ENCODE data around the gene UQCRC2. TPM values are rescaled to one million over a fixed set of nuclear protein-coding genes. Genes with fewer than 3 reads are reported as not detected.

UQCRC2 gene
- total and polyA plus RNA-seq, 2 donors (not counting 1 experiment from before 2014, with no cell fraction given): 204 to 207 TPM

DNA sequence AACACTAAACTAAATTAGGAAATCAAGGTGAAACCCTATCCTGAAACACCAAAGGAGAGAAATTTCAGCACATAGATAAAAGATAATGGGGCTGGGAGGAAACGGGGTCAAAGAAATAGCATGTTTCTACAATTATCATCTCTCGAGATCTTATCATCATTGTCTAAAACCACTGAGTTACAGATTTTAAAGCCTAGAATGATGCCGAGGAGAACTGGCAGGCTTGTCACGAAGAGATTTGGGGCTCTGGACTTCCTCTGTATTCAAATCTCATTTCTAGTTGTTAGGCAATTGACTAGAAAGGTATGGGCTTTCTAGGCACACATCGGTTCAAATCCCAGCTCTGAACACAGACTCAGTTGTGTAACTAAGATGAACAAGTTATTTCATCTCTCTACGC is 38.5 kb downstream of the UQCRC2 start:
- no peaks in the 10 kb centered on the region for H3K79me2 ChIP-seq (ENCODE audit: control insufficient read depth, insufficient read depth, low read length)
- H3K9ac ChIP-seq (ENCODE audit: insufficient read depth, low read length): no peak overlapping the region
- no peak for TF ChIP-seq EZH2 (IDR thresholded peaks at IDR 0.05; ENCODE audit: low read length, missing control alignments)
- TF ChIP-seq, protein P1, sequence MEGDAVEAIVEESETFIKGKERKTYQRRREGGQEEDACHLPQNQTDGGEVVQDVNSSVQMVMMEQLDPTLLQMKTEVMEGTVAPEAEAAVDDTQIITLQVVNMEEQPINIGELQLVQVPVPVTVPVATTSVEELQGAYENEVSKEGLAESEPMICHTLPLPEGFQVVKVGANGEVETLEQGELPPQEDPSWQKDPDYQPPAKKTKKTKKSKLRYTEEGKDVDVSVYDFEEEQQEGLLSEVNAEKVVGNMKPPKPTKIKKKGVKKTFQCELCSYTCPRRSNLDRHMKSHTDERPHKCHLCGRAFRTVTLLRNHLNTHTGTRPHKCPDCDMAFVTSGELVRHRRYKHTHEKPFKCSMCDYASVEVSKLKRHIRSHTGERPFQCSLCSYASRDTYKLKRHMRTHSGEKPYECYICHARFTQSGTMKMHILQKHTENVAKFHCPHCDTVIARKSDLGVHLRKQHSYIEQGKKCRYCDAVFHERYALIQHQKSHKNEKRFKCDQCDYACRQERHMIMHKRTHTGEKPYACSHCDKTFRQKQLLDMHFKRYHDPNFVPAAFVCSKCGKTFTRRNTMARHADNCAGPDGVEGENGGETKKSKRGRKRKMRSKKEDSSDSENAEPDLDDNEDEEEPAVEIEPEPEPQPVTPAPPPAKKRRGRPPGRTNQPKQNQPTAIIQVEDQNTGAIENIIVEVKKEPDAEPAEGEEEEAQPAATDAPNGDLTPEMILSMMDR (conservative IDR thresholded peaks at IDR 0.05 in 1 of 2, IDR thresholded peaks at IDR 0.05 in 1 of 2; ENCODE audit: low read depth in 1 of 2, low read length in 2 of 2): no peak
- no peaks in the 10 kb centered on the region for H3K9me3 ChIP-seq (ENCODE audit: control insufficient read depth, insufficient read depth, low read depth, low read length)
- H3K4me2 ChIP-seq (ENCODE audit: extremely low read depth, insufficient read depth, low read length): no peak overlapping the region
- no peaks in the 10 kb centered on the region for H4K20me1 ChIP-seq (ENCODE audit: control insufficient read depth, extremely low read depth, insufficient read depth, low read length)
- H3K4me3 ChIP-seq (replicated peaks in 1 of 4; ENCODE audit: control extremely low read depth in 1 of 4, insufficient read depth in 1 of 4, low read depth in 3 of 4, low read length in 4 of 4): no peak overlapping the region
- H3K4me1 ChIP-seq (ENCODE audit: control insufficient read depth, extremely low read depth, insufficient read depth, low read length): peaks cover 3% of the 10 kb centered on the region
- H2AFZ ChIP-seq (ENCODE audit: low read length): no peak overlapping the region
- H3K27ac ChIP-seq (ENCODE audit: insufficient read depth, low read length): no peak overlapping the region
- H3K36me3 ChIP-seq (ENCODE audit: control insufficient read depth, insufficient read depth, low read length): no peaks in the 10 kb centered on the region
- no peak for DNase-seq (ENCODE audit: low read depth in 2 of 2)
- no peaks in the 10 kb centered on the region for H3K27me3 ChIP-seq (ENCODE audit: control insufficient read depth, insufficient read depth, low read length)

DNA sequence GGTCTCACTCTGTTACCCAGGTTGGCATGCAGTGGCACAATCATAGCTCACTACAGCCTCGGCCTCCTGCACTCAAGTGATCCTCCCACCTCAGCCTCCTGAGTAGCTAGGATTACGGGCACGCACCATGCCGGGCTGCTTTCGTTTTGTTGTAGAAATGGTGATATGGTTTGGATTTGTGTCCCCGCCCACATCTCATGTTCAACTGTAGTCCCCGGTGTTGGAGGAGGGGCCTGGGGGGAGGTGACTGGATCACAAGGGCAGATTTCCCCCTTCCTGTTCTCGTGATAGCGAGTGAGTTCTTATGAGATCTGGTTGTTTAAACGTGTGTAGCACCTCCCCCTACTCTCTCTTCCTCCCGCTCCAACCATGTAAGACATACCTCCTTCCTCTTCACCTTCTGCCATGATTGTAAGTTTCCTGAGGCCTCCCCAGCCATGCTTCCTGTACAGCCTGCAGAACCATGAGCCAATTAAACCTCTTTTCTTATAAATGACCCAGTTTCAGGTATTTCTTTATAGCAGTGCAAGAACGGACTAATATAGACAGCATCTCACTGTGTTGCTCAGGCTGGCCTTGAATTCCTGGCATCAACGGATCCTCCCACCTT is 41.8 kb downstream of the UQCRC2 start:
- H3K27me3 ChIP-seq (ENCODE audit: control insufficient read depth, insufficient read depth, low read length): no peaks in the 10 kb centered on the region
- no peaks in the 10 kb centered on the region for H3K9me3 ChIP-seq (ENCODE audit: control insufficient read depth, insufficient read depth, low read depth, low read length)
- no peak for TF ChIP-seq EZH2 (IDR thresholded peaks at IDR 0.05; ENCODE audit: low read length, missing control alignments)
- TF ChIP-seq, protein P1 (conservative IDR thresholded peaks at IDR 0.05 in 1 of 2, IDR thresholded peaks at IDR 0.05 in 1 of 2; ENCODE audit: low read depth in 1 of 2, low read length in 2 of 2): no peak
- no peaks in the 10 kb centered on the region for H3K36me3 ChIP-seq (ENCODE audit: control insufficient read depth, insufficient read depth, low read length)
- H4K20me1 ChIP-seq (ENCODE audit: control insufficient read depth, extremely low read depth, insufficient read depth, low read length): no peaks in the 10 kb centered on the region
- no peak overlapping the region for H3K4me2 ChIP-seq (ENCODE audit: extremely low read depth, insufficient read depth, low read length)
- H2AFZ ChIP-seq (ENCODE audit: low read length): no peak overlapping the region
- DNase-seq (ENCODE audit: low read depth in 2 of 2): no peak
- no peaks in the 10 kb centered on the region for H3K4me1 ChIP-seq (ENCODE audit: control insufficient read depth, extremely low read depth, insufficient read depth, low read length)
- no peak overlapping the region for H3K4me3 ChIP-seq (replicated peaks in 1 of 4; ENCODE audit: control extremely low read depth in 1 of 4, insufficient read depth in 1 of 4, low read depth in 3 of 4, low read length in 4 of 4)
- H3K27ac ChIP-seq (ENCODE audit: insufficient read depth, low read length): no peak overlapping the region
- H3K79me2 ChIP-seq (ENCODE audit: control insufficient read depth, insufficient read depth, low read length): no peaks in the 10 kb centered on the region
- H3K9ac ChIP-seq (ENCODE audit: insufficient read depth, low read length): no peak overlapping the region

DNA sequence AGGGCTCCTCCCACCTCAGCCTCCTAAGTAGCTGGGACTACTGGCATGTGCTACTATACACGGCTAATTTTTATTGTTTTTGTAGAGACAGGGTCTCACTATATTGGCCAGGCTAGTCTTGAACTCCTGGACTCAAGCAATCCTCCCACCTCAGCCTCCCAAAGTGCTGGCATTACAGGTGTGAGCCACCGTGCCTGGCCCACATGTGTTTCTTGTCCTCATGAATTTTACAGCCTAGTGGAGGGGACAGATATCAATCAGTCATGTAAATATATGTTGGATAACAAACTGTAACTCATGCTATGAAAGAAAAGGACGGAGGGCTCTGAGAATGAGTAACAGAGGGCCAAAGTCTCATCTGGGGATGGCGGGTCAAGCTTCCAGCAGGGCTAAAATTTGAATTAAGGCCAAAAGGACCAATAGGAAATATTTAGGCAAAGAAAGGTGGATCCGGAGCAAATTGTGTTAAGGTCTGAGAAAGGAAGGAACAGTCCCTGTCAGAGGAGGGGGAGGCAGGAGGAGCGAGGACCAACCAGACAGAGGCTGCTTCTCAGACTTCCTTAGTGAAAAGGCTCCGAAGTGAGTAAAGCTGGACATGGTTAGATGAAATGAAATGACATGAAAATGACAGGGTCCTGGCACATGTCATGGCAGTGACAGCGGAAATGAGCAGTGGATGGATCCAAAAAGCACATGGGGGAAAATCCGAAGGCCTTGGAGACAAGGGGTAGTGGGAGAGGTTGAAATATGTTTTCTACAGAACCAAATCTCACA is 43.9 kb downstream of the UQCRC2 start:
- Histone ChIP-seq H3K4me1 (ENCODE audit: control insufficient read depth, extremely low read depth, insufficient read depth, low read length) (peaks cover 5% of the 10 kb centered on the region), H4K20me1 (ENCODE audit: control insufficient read depth, extremely low read depth, insufficient read depth, low read length) (no peaks in the 10 kb centered on the region), H3K9ac (ENCODE audit: insufficient read depth, low read length) (no peak overlapping the region), H2AFZ (ENCODE audit: low read length) (no peak overlapping the region), H3K36me3 (ENCODE audit: control insufficient read depth, insufficient read depth, low read length) (no peaks in the 10 kb centered on the region), H3K9me3 (ENCODE audit: control insufficient read depth, insufficient read depth, low read depth, low read length) (no peaks in the 10 kb centered on the region), H3K27ac (ENCODE audit: insufficient read depth, low read length) (no peak overlapping the region), H3K4me3 (replicated peaks in 1 of 4; ENCODE audit: control extremely low read depth in 1 of 4, insufficient read depth in 1 of 4, low read depth in 3 of 4, low read length in 4 of 4) (no peak overlapping the region), H3K27me3 (ENCODE audit: control insufficient read depth, insufficient read depth, low read length) (no peaks in the 10 kb centered on the region), H3K4me2 (ENCODE audit: extremely low read depth, insufficient read depth, low read length) (no peak overlapping the region), H3K79me2 (ENCODE audit: control insufficient read depth, insufficient read depth, low read length) (no peaks in the 10 kb centered on the region)
- no peak for TF ChIP-seq EZH2 (IDR thresholded peaks at IDR 0.05; ENCODE audit: low read length, missing control alignments)
- TF ChIP-seq, protein P1 (conservative IDR thresholded peaks at IDR 0.05 in 1 of 2, IDR thresholded peaks at IDR 0.05 in 1 of 2; ENCODE audit: low read depth in 1 of 2, low read length in 2 of 2): no peak
- no peak for DNase-seq (ENCODE audit: low read depth in 2 of 2)
